ENCODE results near the gene MROH2A. TPM values are rescaled to one million over a fixed set of nuclear protein-coding genes. Genes with fewer than 3 reads are reported as not detected.

MROH2A gene
- total RNA-seq, 4 donors from 2014 or later: not detected

GRCh38 chr2:233844064-233844807, 66.1 kb downstream of the MROH2A start:
- Histone ChIP-seq H3K27ac (replicated peaks in 1 of 4) (no peak overlapping the region), H3K36me3 (no peaks in the 10 kb centered on the region), H3K4me3 (no peak overlapping the region), H3K4me1 (no peaks in the 10 kb centered on the region), H3K9me3 (no peaks in the 10 kb centered on the region), H3K27me3 (peaks cover 0 to 13% (median 0%) of the 10 kb centered on the region in 4 donors)
- intact Hi-C loops (cut with DNase I): no loop called here
- peak; percentile 82 for DNase-seq (ENCODE audit: extremely low spot score)
- WGBS: 91% methylated on average over 19 of the region's 19 CpGs
- TF ChIP-seq POLR2AphosphoS5 (IDR thresholded peaks at IDR 0.05) (no peak), POLR2A (IDR thresholded peaks at IDR 0.05; ENCODE audit: low read depth) (no peak), CTCF (IDR thresholded peaks at IDR 0.05) (no peak), EP300 (IDR thresholded peaks at IDR 0.05) (no peak)

GRCh38 chr2:233844836-233845235, 66.7 kb downstream of the MROH2A start:
- no peak for TF ChIP-seq EP300 (IDR thresholded peaks at IDR 0.05)
- peak; percentile 26 for DNase-seq (ENCODE audit: extremely low spot score)
- intact Hi-C loops (cut with DNase I): no loop called here
- no peak overlapping the region for H3K4me3 ChIP-seq
- H3K4me1 ChIP-seq: no peaks in the 10 kb centered on the region
- H3K27ac ChIP-seq (replicated peaks in 1 of 4): no peak overlapping the region
- no peaks in the 10 kb centered on the region for H3K9me3 ChIP-seq
- peaks cover 0 to 19% (median 0%) of the 10 kb centered on the region in 4 donors for H3K27me3 ChIP-seq
- no peaks in the 10 kb centered on the region for H3K36me3 ChIP-seq
- 94% methylated on average over 3 of the region's 3 CpGs for WGBS

GRCh38 chr2:233845301-233846060, 67.4 kb downstream of the MROH2A start:
- intact Hi-C loops (cut with DNase I): no loop called here
- Histone ChIP-seq H3K27me3 (peaks cover 0 to 26% (median 0%) of the 10 kb centered on the region in 4 donors), H3K4me1 (no peaks in the 10 kb centered on the region), H3K4me3 (no peak overlapping the region), H3K9me3 (no peaks in the 10 kb centered on the region), H3K27ac (replicated peaks in 1 of 4) (no peak overlapping the region), H3K36me3 (no peaks in the 10 kb centered on the region)
- TF ChIP-seq POLR2AphosphoS5 (IDR thresholded peaks at IDR 0.05) (no peak), EP300 (IDR thresholded peaks at IDR 0.05) (no peak), POLR2A (IDR thresholded peaks at IDR 0.05; ENCODE audit: low read depth) (no peak), CTCF (IDR thresholded peaks at IDR 0.05) (no peak)
- WGBS: 100% methylated on average over 1 of the region's 1 CpG
- peak; percentile 34 for DNase-seq (ENCODE audit: extremely low spot score)

GRCh38 chr2:233846387-233847247, 68.5 kb downstream of the MROH2A start:
- no peaks in the 10 kb centered on the region for H3K36me3 ChIP-seq
- no peak overlapping the region for H3K27ac ChIP-seq (replicated peaks in 1 of 4)
- TF ChIP-seq POLR2A (IDR thresholded peaks at IDR 0.05; ENCODE audit: low read depth): no peak
- no peak for TF ChIP-seq POLR2AphosphoS5 (IDR thresholded peaks at IDR 0.05)
- TF ChIP-seq CTCF (IDR thresholded peaks at IDR 0.05): no peak
- peak; percentile 90 for DNase-seq (ENCODE audit: extremely low spot score)
- no peak overlapping the region for H3K4me3 ChIP-seq
- peaks cover 0 to 34% (median 0%) of the 10 kb centered on the region in 4 donors for H3K27me3 ChIP-seq
- H3K9me3 ChIP-seq: no peaks in the 10 kb centered on the region
- WGBS: 89% methylated on average over 13 of the region's 16 CpGs
- intact Hi-C loops (cut with DNase I): no loop called here
- H3K4me1 ChIP-seq: no peaks in the 10 kb centered on the region
